Stromal cell of bone marrow (primary cell): ENCODE results near the gene MACF1.
"Not testable (repeated sequence)": the region's sequence is repeated elsewhere in the genome, so short reads cannot be mapped to it uniquely, and the experiment has no call there.

ENCODE experiments used
- DNase-seq: peaks from one replicate; pipeline ENCODE4 v3.0.0-alpha.2; 2012; ENCODE audit warnings: low read depth

The MACF1 gene

GRCh38 chr1:39467108-39467720 lies 262.7 kb downstream of the MACF1 start:
- DNase-seq: not testable (repeated sequence)

- DNase-seq: no peak
These were observed 264.7 kb downstream of the MACF1 start for GRCh38 chr1:39469150-39469549.

GRCh38 chr1:39470040-39470439 lies 265.5 kb downstream of the MACF1 start:
- no peak for DNase-seq

GRCh38 chr1:39472826-39473225 lies 268.3 kb downstream of the MACF1 start:
- DNase-seq: no peak

- DNase-seq: no peak
These were observed 268.8 kb downstream of the MACF1 start for GRCh38 chr1:39473324-39473723.

- DNase-seq: no peak
These were observed 270.3 kb downstream of the MACF1 start for GRCh38 chr1:39474810-39475209.

- DNase-seq: not testable (repeated sequence)
These were observed 271.1 kb downstream of the MACF1 start for GRCh38 chr1:39475551-39475950.

GRCh38 chr1:39478126-39478915 lies 273.8 kb downstream of the MACF1 start:
- no peak for DNase-seq

GRCh38 chr1:39481289-39481688 lies 276.8 kb downstream of the MACF1 start:
- DNase-seq: no peak

- no peak for DNase-seq
These were observed 278.8 kb downstream of the MACF1 start for GRCh38 chr1:39483276-39483675.

- no peak for DNase-seq
These were observed 280.1 kb downstream of the MACF1 start for GRCh38 chr1:39484564-39484963.

- DNase-seq: no peak
These were observed 280.7 kb downstream of the MACF1 start for GRCh38 chr1:39485046-39485803.

- no peak for DNase-seq
These were observed 283.6 kb downstream of the MACF1 start for GRCh38 chr1:39488012-39488545.

GRCh38 chr1:39488793-39489566 lies 284.5 kb downstream of the MACF1 start:
- no peak for DNase-seq

- no peak for DNase-seq
These were observed 285.2 kb downstream of the MACF1 start for GRCh38 chr1:39489567-39490239.

GRCh38 chr1:39490596-39491145 lies 286.2 kb downstream of the MACF1 start:
- no peak for DNase-seq

GRCh38 chr1:39491146-39491921 lies 286.8 kb downstream of the MACF1 start, which contains the start of gene BMP8A:
TSS of gene BMP8A (plus strand) at chr1:39491636. CDS start at chr1:39491992, 356 bp downstream.
- DNase-seq: no peak

GRCh38 chr1:39492118-39493042 lies 287.9 kb downstream of the MACF1 start:
- DNase-seq: not testable (repeated sequence)
